Activated B cell treated with CpG ODN at 0.5 μM for 24 hours (primary cell): ENCODE measurements around the gene PRLH. TPM values are rescaled to one million over a fixed set of nuclear protein-coding genes. Genes with fewer than 3 reads are reported as not detected.

Experiments used
- ATAC-seq: fragments of 200-7000 bp; cut with Tn5 transposase; one replicate; pipeline ENCODE4 v1.10.0; 2021; ENCODE audit warnings: low read depth, mild to moderate bottlenecking, moderate library complexity
- CTCF ChIA-PET: fragments of 350-600 bp; sonication (Branson Sonifier 250); formaldehyde crosslinking; loops from one replicate; lab custom pipeline; 2021; ENCODE audit warnings: antibody characterized with exemption; lab: Charles Lee
- POLR2A ChIA-PET: fragments of 350-600 bp; sonication (Branson Sonifier 250); formaldehyde crosslinking; loops from one replicate; lab custom pipeline; 2021; ENCODE audit warnings: antibody characterized with exemption; lab: Charles Lee
- DNase-seq: peaks from one replicate; pipeline ENCODE4 v3.0.0; 2022
- H3K27ac Mint-ChIP-seq: one replicate; pipeline ENCODE4 v1.8.0; 2020; ENCODE audit warnings: mixed read lengths
- H3K27me3 Mint-ChIP-seq: one replicate; pipeline ENCODE4 v1.8.0; 2021; ENCODE audit warnings: mixed read lengths
- H3K36me3 Mint-ChIP-seq: one replicate; pipeline ENCODE4 v1.8.0; 2021; ENCODE audit warnings: low read depth, mixed read lengths
- H3K4me1 Mint-ChIP-seq: one replicate; pipeline ENCODE4 v1.8.0; 2021; ENCODE audit warnings: mixed read lengths
- H3K4me3 Mint-ChIP-seq: one replicate; pipeline ENCODE4 v1.8.0; 2020; ENCODE audit warnings: mild to moderate bottlenecking, mixed read lengths
- H3K9me3 Mint-ChIP-seq: one replicate; pipeline ENCODE4 v1.8.0; 2020; ENCODE audit warnings: mixed read lengths
- intact Hi-C: fragments of 100-400 bp; cut with micrococcal nuclease; formaldehyde crosslinking; loops from one replicate; pipeline ENCODE4 v1.15.1; 2024
- total RNA-seq: library from RNA; stranded (reverse); gene quantifications from 2 replicates; pipeline ENCODE4 v1.2.3, GENCODE V29; 2022
- TF ChIP-seq, protein P1 (sequence below): fragments of 200-600 bp; IDR thresholded peaks from one replicate; pipeline ENCODE4 v1.8.0; 2022; ENCODE audit warnings: antibody characterized with exemption, mild to moderate bottlenecking

The PRLH gene, protein sequence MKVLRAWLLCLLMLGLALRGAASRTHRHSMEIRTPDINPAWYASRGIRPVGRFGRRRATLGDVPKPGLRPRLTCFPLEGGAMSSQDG
- total RNA-seq = not detected in 2 replicates

GRCh38 chr2:237566401-237567235, at the start of gene PRLH:
Gene PRLH, plus strand, starts transcription at chr2:237566574. Its CDS starts 0 bp downstream, at chr2:237566574.
- CTCF ChIA-PET = no interaction called here
- H3K27me3 Mint-ChIP-seq = peaks cover 13% of the 10 kb centered on the region
- H3K9me3 Mint-ChIP-seq = peaks cover 3% of the 10 kb centered on the region
- no peak within 1 kb of the TSS for H3K4me3 Mint-ChIP-seq
- DNase-seq (no peak), ATAC-seq (no peak)
- POLR2A ChIA-PET = no interaction called here
- intact Hi-C loops = no loop called here
- TF ChIP-seq, protein P1, sequence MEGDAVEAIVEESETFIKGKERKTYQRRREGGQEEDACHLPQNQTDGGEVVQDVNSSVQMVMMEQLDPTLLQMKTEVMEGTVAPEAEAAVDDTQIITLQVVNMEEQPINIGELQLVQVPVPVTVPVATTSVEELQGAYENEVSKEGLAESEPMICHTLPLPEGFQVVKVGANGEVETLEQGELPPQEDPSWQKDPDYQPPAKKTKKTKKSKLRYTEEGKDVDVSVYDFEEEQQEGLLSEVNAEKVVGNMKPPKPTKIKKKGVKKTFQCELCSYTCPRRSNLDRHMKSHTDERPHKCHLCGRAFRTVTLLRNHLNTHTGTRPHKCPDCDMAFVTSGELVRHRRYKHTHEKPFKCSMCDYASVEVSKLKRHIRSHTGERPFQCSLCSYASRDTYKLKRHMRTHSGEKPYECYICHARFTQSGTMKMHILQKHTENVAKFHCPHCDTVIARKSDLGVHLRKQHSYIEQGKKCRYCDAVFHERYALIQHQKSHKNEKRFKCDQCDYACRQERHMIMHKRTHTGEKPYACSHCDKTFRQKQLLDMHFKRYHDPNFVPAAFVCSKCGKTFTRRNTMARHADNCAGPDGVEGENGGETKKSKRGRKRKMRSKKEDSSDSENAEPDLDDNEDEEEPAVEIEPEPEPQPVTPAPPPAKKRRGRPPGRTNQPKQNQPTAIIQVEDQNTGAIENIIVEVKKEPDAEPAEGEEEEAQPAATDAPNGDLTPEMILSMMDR = no peak
- no peak within 1 kb of the TSS for H3K27ac Mint-ChIP-seq
- H3K36me3 Mint-ChIP-seq = no peaks in the 10 kb centered on the region
- H3K4me1 Mint-ChIP-seq = no peaks in the 10 kb centered on the region

DNA sequence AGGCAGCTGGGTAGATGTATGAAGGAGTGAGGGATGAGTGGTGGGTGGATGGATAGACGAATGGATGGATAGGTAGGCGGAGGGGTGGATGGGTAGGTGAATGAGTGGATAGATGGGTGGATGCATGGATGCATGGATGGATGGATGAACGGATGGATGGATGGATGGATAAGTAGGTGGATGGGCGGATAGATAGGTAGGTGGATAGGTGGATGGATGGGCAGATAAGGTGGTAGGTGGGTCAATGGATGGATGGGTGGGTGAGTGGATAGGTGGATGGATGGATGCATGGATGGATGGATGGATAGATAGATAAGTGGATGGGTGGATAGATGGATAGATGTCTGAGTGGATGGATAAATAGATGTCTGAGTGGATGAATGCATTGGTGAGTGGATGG, 49.2 kb upstream of the PRLH start:
- intact Hi-C loops = no loop called here
- no peaks in the 10 kb centered on the region for H3K4me1 Mint-ChIP-seq
- no peaks in the 10 kb centered on the region for H3K9me3 Mint-ChIP-seq
- DNase-seq (no peak), ATAC-seq (no peak)
- no peaks in the 10 kb centered on the region for H3K36me3 Mint-ChIP-seq
- H3K27ac Mint-ChIP-seq = no peak overlapping the region
- POLR2A ChIA-PET = no interaction called here
- H3K27me3 Mint-ChIP-seq = no peaks in the 10 kb centered on the region
- CTCF ChIA-PET = interaction anchor here (3.2 kb wide), 1 partner anchor 54 kb away, joined by 16 read pairs; no protein-coding TSS in a partner anchor
- no peak overlapping the region for H3K4me3 Mint-ChIP-seq
- TF ChIP-seq, protein P1 = no peak

- H3K4me3 Mint-ChIP-seq = no peak overlapping the region
- CTCF ChIA-PET = no interaction called here
- DNase-seq = no peak
- POLR2A ChIA-PET = no interaction called here
- intact Hi-C loops = no loop called here
- no peaks in the 10 kb centered on the region for H3K4me1 Mint-ChIP-seq
- TF ChIP-seq, protein P1 = no peak
- H3K9me3 Mint-ChIP-seq = no peaks in the 10 kb centered on the region
- H3K27me3 Mint-ChIP-seq = no peaks in the 10 kb centered on the region
- H3K27ac Mint-ChIP-seq = no peak overlapping the region
- H3K36me3 Mint-ChIP-seq = no peaks in the 10 kb centered on the region
- no peak for ATAC-seq
Measured at GRCh38 chr2:237517990-237518389, 48.4 kb upstream of the PRLH start.

- no peaks in the 10 kb centered on the region for H3K4me1 Mint-ChIP-seq
- ChIA-PET CTCF (interaction anchor here (0.9 kb wide), 1 partner anchor 52 kb away, joined by 3 read pairs; no protein-coding TSS in a partner anchor), POLR2A (no interaction called here)
- no peak overlapping the region for H3K4me3 Mint-ChIP-seq
- TF ChIP-seq, protein P1 = no peak
- H3K36me3 Mint-ChIP-seq = no peaks in the 10 kb centered on the region
- no peaks in the 10 kb centered on the region for H3K27me3 Mint-ChIP-seq
- intact Hi-C loops = no loop called here
- no peak for ATAC-seq
- no peak for DNase-seq
- H3K9me3 Mint-ChIP-seq = no peaks in the 10 kb centered on the region
- no peak overlapping the region for H3K27ac Mint-ChIP-seq
Measured at GRCh38 chr2:237519506-237520245, 46.7 kb upstream of the PRLH start.

DNA sequence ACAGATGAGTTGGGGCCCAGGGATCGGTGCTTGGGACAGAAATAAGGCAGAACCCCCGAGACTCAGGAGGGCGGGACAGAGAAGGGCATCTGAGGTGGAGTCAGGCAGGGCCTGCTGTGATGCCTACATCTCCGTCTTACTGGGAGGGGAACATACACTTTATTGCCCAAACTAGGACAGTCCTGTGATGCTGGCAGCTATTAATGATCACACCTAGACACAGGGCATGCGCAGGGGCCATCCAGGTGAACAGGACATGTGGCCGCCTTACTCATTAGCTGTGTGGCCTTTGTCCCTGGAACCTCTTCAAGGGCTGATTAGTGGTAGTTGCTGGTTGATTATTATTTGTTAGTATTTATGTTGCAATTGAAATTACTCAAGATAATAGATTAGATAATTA, 46.1 kb upstream of the PRLH start:
- intact Hi-C loops = no loop called here
- Mint-ChIP-seq H3K4me1 (no peaks in the 10 kb centered on the region), H3K27ac (no peak overlapping the region), H3K9me3 (no peaks in the 10 kb centered on the region), H3K27me3 (no peaks in the 10 kb centered on the region), H3K4me3 (no peak overlapping the region), H3K36me3 (no peaks in the 10 kb centered on the region)
- TF ChIP-seq, protein P1 = no peak
- ATAC-seq (no peak), DNase-seq (no peak)
- ChIA-PET CTCF (no interaction called here), POLR2A (no interaction called here)
